Smooth muscle cell (in vitro differentiated cells): ENCODE measurements around the gene ADAMTS9. TPM values are rescaled to one million over a fixed set of nuclear protein-coding genes. Genes with fewer than 3 reads are reported as not detected.

Experiments used
- DNase-seq: peaks from one replicate; lab custom pipeline; 2025; ENCODE audit not compliant: unreplicated experiment; lab: John Stamatoyannopoulos, UW
- H2AFZ ChIP-seq: fragments of 200-600 bp; sonication (generic); 2 replicates; pipeline ENCODE4 v1.6.0; 2016; ENCODE audit warnings: antibody characterized with exemption, low read depth, mild to moderate bottlenecking
- H3F3A ChIP-seq: fragments of 200-600 bp; sonication (generic); 2 replicates; pipeline ENCODE4 v1.6.0; 2017; ENCODE audit warnings: antibody characterized with exemption, low read depth
- H3K27ac ChIP-seq: fragments of 200-600 bp; sonication (generic); 2 replicates; pipeline ENCODE4 v1.5.1; 2016; ENCODE audit warnings: low read depth, mild to moderate bottlenecking
- H3K27me3 ChIP-seq: fragments of 200-600 bp; sonication (generic); 2 replicates; pipeline ENCODE4 v1.6.1; 2016; ENCODE audit warnings: low read depth, mild to moderate bottlenecking
- H3K36me3 ChIP-seq: fragments of 200-600 bp; sonication (generic); 2 replicates; pipeline ENCODE4 v1.5.1; 2016; ENCODE audit warnings: low read depth
- H3K4me1 ChIP-seq: fragments of 200-600 bp; sonication (generic); 2 replicates; pipeline ENCODE4 v1.5.1; 2016; ENCODE audit warnings: low read depth
- H3K4me2 ChIP-seq: fragments of 200-600 bp; sonication (generic); 2 replicates; pipeline ENCODE4 v1.6.0; 2016; ENCODE audit warnings: mild to moderate bottlenecking
- H3K4me3 ChIP-seq: fragments of 200-600 bp; sonication (generic); 2 replicates; pipeline ENCODE4 v1.5.1; 2016; ENCODE audit warnings: mild to moderate bottlenecking
- H3K79me2 ChIP-seq: fragments of 200-600 bp; sonication (generic); 2 replicates; pipeline ENCODE4 v1.6.0; 2016; ENCODE audit warnings: low read depth, mild to moderate bottlenecking
- H3K9ac ChIP-seq: fragments of 200-600 bp; sonication (generic); 2 replicates; pipeline ENCODE4 v1.6.0; 2016; ENCODE audit warnings: low read depth
- H3K9me3 ChIP-seq: fragments of 200-600 bp; sonication (generic); replicated peaks from 2 replicates; pipeline ENCODE4 v1.5.1; 2016; ENCODE audit warnings: low read depth
- H4K20me1 ChIP-seq: fragments of 200-600 bp; sonication (generic); 2 replicates; pipeline ENCODE4 v1.6.0; 2016; ENCODE audit warnings: low read depth
- CTCF ChIP-seq: fragments of 200-600 bp; sonication (generic); IDR thresholded peaks from 2 replicates; pipeline ENCODE4 v1.5.1; 2017; ENCODE audit warnings: borderline replicate concordance, mild to moderate bottlenecking, antibody characterized with exemption; ENCODE audit not compliant: insufficient read depth, poor library complexity, severe bottlenecking
- WGBS: methylation state at CpG from one replicate; pipeline ENCODE4 v1.1.7; 2016; ENCODE audit warnings: low lambda C conversion rate; 5-methylcytosine and 5-hydroxymethylcytosine counted together
- polyA plus RNA-seq: library from polyadenylated mRNA; unstranded; fragments of >200 nt; fragmentation: Nextera tagmentation; extraction: Ambion mirVana; gene quantifications from 2 replicates; pipeline ENCODE4 v1.2.1, GENCODE V29; 2016
- total RNA-seq: library from RNA; depleted of rRNA; stranded (reverse); fragments of >200 nt; gene quantifications from 2 replicates; pipeline ENCODE4 v1.2.3, GENCODE V29; 2014

The ADAMTS9 gene
- total and polyA plus RNA-seq, 2 experiments from 2014 or later: 18.7 to 66.6 TPM

GRCh38 chr3:64552966-64553365 lies 134.8 kb downstream of the ADAMTS9 start:
- no peak for TF ChIP-seq CTCF
- H2AFZ ChIP-seq: no peak overlapping the region
- H3K27me3 ChIP-seq: no peaks in the 10 kb centered on the region
- H3K36me3 ChIP-seq: peaks cover 4% of the 10 kb centered on the region
- H3K4me1 ChIP-seq: peaks cover 19% of the 10 kb centered on the region
- H3F3A ChIP-seq: no peaks in the 10 kb centered on the region
- no peaks in the 10 kb centered on the region for H4K20me1 ChIP-seq
- no peak overlapping the region for H3K4me2 ChIP-seq
- no peaks in the 10 kb centered on the region for H3K79me2 ChIP-seq
- H3K27ac ChIP-seq: no peak overlapping the region
- no peak overlapping the region for H3K9ac ChIP-seq
- DNase-seq: no peak
- no peaks in the 10 kb centered on the region for H3K9me3 ChIP-seq
- WGBS: 96% methylated on average over 2 of the region's 2 CpGs
- H3K4me3 ChIP-seq: no peak overlapping the region

- no peak overlapping the region for H3K27ac ChIP-seq
- H2AFZ ChIP-seq: no peak overlapping the region
- no peak overlapping the region for H3K4me3 ChIP-seq
- no peaks in the 10 kb centered on the region for H3K9me3 ChIP-seq
- no peak overlapping the region for H3K9ac ChIP-seq
- no peaks in the 10 kb centered on the region for H4K20me1 ChIP-seq
- H3K4me1 ChIP-seq: peaks cover 19% of the 10 kb centered on the region
- no peaks in the 10 kb centered on the region for H3F3A ChIP-seq
- no peak for TF ChIP-seq CTCF
- DNase-seq: no peak
- WGBS: 81% methylated on average over 2 of the region's 2 CpGs
- H3K36me3 ChIP-seq: peaks cover 4% of the 10 kb centered on the region
- no peaks in the 10 kb centered on the region for H3K27me3 ChIP-seq
- no peak overlapping the region for H3K4me2 ChIP-seq
- no peaks in the 10 kb centered on the region for H3K79me2 ChIP-seq
Observed at GRCh38 chr3:64552160-64552559, 135.6 kb downstream of the ADAMTS9 start.

- Histone ChIP-seq H3K9ac (no peak overlapping the region), H4K20me1 (no peaks in the 10 kb centered on the region), H3K4me3 (no peak overlapping the region), H3K27me3 (no peaks in the 10 kb centered on the region), H3K27ac (no peak overlapping the region), H3K9me3 (no peaks in the 10 kb centered on the region), H3F3A (no peaks in the 10 kb centered on the region), H3K79me2 (no peaks in the 10 kb centered on the region), H3K4me1 (peaks cover 19% of the 10 kb centered on the region), H3K4me2 (no peak overlapping the region), H3K36me3 (peaks cover 6% of the 10 kb centered on the region), H2AFZ (no peak overlapping the region)
- DNase-seq: no peak
- WGBS: 82% methylated on average over 1 of the region's 1 CpG
- no peak for TF ChIP-seq CTCF
Observed at GRCh38 chr3:64551697-64552096, 136.1 kb downstream of the ADAMTS9 start.

- Histone ChIP-seq H3K27me3 (no peaks in the 10 kb centered on the region), H3K36me3 (peaks cover 15% of the 10 kb centered on the region), H3K9ac (no peak overlapping the region), H3K27ac (no peak overlapping the region), H3K79me2 (no peaks in the 10 kb centered on the region), H2AFZ (no peak overlapping the region), H4K20me1 (no peaks in the 10 kb centered on the region), H3K4me3 (no peak overlapping the region), H3F3A (no peaks in the 10 kb centered on the region), H3K4me2 (no peak overlapping the region), H3K4me1 (peaks cover 19% of the 10 kb centered on the region), H3K9me3 (no peaks in the 10 kb centered on the region)
- DNase-seq: no peak
- 96% methylated on average over 15 of the region's 15 CpGs for WGBS
- TF ChIP-seq CTCF: no peak
Observed at GRCh38 chr3:64550745-64551144, 137.1 kb downstream of the ADAMTS9 start.
